HG03521 (cell line): ENCODE data around the gene DNAJC1.
"Not testable (repeated sequence)": the region's sequence is repeated elsewhere in the genome, so short reads cannot be mapped to it uniquely, and the experiment has no call there.

Experiments
- ATAC-seq: cut with Tn5 transposase; IDR thresholded peaks from one replicate; pipeline ENCODE4 v1.9.1; 2021; ENCODE audit warnings: mild to moderate bottlenecking, moderate library complexity; ENCODE audit not compliant: unreplicated experiment

The DNAJC1 gene

DNA sequence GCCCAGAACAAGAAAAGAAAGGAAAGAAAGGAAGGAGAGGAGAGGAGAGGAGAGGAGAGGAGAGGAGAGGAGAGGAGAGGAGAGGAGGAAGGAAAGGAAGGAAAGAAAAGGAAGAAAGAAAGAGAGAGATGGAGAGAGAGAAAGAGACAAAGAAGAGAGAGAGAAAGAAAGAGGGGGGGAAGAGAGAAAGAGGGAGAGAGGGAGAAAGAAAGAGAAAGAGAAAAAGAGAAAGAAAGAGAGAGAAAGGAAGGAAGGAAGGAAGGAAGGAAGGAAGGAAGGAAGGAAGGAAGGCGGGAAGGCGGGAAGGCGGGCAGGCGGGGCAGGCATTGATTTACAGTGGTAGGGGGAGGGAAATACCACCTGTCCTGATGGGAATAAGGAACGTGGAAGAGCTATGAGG, 92.7 kb downstream of the DNAJC1 start:
- no peak for ATAC-seq

DNA sequence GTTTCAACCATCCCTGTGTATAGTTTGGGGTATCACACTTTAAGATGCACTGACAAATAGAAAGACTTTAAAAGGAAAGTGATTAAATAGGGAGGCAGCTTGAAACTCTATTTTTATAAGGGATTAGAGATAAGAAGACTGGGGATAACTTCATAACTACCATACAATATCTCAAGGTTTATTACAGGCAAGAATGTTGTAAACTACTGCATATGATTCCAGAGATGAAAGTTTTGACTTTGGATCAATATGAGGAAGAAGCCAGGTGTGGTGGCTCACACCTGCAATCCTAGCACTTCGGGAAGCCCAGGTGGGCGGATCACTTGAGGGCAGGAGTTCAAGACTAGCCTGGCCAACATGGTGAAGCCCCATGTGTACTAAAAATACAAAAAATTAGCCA, 96.1 kb downstream of the DNAJC1 start:
- no peak for ATAC-seq

DNA sequence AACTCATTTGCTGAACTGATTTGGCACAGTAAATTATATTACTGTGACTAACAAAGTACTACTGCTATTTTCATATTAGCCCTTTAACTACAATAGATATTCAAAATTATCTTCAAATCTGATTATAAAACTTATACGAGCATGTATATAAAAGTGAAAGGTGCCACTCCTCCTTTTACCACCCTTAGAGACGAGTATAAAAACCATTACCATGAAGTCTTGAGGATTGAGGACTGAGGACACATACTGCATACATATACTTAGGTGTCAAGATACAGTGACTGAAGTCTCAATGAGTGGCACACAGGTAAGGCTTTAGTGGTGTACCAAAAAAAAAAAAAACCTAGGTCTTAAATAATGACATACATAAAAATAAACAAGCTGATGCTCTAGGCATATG, 98.6 kb downstream of the DNAJC1 start:
- ATAC-seq, result no peak

DNA sequence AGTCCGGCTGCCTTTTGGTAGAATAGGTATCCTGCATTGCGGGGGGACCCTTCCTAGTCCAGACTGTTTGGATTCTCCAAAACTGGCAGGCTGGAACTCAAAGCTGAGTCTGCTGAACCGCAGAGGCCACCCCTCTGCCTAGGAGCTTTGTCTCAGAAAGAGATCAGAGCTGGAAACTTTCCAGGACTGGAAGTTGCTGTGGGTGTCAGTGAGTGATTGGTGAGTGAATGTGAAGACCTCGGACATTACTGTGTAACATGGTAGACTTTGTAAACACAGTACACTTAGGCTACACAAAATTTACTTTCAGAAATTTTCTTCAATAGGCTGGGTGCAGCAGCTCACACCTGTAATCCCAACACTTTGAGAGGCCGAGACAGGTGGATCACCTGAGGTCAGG, 103.8 kb downstream of the DNAJC1 start:
- ATAC-seq, result no peak

DNA sequence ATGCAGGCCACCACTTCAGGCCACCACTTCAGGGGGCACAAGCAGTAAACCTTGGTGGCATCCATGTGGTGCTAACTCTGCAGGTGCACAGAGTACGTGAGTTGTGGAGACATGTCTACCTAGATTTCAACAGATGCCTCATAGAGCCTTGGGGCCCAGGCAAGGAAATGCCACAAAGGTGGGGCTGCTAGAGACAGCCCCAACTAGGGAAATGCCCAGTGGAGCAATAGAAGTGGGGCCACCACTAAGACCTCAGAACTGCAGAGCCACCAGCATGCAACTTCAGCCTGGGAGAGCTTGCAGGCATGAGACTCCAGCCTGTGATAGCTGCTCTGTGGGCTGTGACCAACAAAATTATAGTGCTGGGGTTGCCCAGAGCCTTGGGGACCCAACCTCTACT, 107.6 kb downstream of the DNAJC1 start:
- no peak for ATAC-seq

DNA sequence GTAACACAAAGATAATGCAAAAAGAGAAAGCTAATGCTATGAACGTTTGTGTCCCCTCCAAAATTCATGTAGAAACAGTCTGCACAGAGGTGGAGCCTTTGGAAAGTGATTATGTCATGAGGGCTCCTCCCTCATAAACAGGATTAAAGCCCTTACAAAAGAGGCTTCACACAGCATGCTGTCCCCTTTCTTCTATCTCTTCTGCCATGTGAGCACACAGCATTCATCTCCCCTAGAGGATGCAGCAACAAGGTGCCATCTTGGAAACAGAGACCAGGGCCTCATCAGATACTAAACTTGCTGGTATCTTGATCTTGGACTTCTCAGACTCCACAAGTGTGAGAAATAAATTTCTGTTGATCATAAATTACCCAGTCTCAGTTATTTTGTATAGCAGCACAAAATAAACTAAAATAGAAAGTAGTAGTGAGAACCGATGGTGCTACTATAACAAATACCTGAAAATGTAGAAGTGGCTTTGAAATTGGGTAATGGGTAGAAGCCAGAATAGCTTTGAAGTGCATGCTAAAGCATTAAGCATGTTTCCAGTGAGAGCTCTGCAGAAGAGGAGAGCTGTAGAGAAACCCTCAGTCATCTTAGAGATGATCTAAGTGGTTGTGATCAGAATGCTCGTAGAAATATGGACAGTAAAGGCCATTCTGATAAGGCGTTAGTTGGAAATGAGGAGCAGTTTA, 108.7 kb downstream of the DNAJC1 start:
- no peak for ATAC-seq

DNA sequence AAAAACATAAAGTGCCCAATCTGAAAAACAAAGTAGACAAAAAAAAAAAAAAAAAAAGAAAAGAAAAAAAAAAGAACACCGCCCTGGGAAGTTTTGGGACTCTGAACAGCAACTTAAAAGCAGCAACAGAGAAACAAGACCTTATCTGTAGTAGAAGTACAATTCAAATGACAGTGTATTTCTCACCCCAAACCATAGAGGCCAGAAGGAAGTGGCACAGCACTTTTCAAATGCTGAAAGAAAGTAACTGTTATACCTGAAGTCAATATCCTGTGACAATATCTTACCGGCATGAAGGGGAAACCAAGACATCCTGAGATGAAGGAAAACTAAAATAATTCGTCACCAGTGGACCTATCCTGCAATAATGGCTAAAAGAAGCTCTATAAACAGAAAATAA, 112.1 kb downstream of the DNAJC1 start:
- ATAC-seq, result no peak

DNA sequence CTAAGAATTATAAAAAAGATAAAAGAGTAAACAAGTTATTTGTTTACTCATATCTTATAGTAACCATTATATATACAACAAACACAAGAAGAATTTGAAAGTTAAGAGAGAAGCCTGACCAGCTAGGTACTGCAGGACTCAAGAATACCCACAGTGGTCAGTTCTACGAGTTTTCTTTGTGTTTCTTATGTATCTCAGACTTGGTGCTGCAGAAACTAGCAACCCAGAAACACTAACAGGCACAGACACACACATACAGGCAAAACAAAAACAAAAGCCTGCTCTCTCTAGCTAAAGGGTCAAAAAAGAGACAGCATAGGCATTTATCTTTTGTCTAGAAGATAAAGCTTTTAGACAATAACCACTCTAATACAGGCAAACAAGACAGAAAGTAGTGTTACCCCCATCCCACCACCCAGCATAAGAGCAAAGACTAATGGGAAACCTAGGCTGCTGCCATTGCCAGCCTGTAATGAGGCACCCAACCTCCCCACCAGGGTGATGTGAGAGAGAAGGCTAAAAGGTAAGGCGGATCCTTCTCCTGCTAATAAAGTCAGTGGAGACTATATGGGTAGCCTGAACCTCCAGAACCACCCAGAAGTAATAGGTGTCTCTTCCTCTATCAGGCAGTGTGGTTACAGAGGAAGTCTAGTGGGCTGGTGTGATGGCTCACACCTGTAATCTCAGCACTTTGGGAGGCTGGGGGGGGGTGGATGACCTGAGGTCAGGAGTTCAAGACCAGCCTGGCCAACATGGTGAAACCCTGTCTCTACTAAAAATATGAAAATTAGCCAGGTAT, 113.9 kb downstream of the DNAJC1 start:
- ATAC-seq, result no peak

DNA sequence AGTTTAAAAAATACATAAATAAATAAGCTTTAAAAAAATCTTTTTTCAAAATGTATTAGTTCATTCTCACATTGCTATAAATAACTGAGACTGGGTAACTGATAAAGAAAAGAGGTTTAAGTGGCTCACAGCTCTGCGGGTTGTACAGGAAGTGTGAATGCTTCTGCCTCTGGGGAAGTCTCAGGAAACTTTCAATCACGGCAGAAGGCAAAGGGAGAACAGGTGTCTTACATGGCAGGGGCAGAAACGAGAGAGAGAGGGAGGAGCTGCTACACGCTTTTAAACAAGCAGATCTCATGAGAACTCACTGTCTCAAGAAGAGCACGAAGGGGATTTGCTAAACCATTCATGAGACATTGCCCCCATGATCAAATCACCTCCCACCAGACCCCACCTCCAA, 114.6 kb downstream of the DNAJC1 start:
- peak; percentile 84 for ATAC-seq

DNA sequence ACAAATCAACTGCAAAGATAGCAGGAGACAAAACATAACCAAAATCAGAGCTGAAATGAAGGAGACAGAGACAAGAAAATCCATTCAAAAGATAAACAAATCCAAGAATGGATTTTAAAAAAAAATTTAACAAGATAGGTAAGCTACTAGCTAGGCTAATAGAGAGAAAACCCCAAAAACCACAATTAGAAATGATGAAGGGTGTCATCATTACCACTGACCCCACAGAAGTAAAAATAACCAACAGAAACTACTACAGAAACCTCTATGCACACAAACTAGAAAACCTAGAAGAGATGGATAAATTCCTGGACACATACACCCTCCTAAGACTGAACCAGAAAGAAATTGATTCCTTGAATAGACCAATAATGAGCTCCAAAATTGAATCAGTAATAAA, 117.6 kb downstream of the DNAJC1 start:
- ATAC-seq, result peak; percentile 39

DNA sequence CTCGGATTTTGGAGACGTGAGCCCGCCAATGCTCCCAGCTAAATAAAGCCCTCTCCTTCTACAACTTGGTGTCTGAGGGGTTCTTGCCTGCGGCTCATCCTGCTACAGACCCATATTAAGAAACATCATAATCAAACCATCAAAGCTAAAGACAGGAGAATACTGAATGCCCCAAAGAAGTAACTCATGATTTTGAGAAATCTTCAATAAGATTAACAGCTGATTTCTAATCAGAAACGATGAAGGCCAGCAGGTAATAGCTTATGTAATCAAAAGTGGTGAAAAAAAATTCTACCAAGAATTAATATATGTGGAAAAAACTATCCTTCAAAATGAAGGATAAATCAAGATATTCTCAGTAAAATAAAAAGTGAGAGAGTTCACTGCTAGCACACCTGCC, 130.3 kb downstream of the DNAJC1 start:
- ATAC-seq, result no peak

DNA sequence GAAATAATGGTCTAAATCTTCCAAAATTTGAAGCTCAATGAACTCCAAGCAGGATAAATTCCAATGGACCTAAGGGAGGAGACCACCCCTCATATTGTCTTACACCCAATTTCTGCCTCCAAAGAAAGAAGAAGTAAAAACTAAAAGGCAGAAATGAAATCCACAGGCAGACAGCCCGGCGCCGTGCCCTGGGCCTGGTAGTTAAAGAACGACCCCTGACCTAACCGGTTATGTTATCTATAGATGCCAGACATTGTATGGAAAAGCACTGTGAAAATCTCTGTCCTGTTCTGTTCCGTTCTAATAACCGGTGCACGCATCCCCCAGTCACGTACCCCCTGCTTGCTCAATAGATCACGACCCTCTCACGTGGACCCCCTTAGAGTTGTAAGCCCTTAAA, 130.8 kb downstream of the DNAJC1 start:
- ATAC-seq, result not testable (repeated sequence)

DNA sequence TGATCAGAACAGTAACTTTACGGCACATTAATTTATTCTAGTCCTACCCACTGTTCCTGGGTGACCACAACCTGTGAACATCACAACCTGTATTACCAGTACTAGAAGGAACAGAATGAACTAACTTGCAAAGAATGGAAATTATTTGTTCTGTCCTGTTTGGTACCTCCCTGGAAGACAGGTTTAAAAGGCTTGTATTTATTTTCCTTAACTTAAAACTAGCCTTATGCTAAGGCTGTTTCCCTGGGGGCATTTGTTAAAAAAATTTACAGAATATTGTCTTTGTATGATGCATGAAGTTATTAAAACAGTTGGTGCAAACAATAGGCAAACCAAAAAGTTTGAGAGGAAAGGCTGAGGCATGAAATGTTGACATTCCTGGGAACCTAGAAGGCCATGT, 132.7 kb downstream of the DNAJC1 start:
- no peak for ATAC-seq

DNA sequence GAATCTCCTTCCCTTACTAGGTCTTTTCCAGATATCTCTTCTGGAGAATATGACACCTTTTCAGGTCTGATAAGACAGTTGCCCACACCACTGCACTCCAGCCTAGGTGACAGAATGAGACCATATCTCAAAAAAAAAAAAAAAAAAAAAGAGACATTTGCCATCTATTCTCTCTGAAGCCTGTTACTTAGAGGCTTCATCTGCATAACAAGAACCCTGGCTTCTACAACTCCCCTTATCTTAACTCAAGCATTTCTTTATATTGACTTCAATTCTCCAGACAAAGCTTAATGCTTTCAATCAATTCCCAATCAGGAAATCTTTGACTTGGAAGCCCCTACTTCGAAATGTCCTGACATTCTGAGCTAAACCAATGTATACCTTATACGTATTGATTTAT, 134.4 kb downstream of the DNAJC1 start:
- ATAC-seq, result not testable (repeated sequence)

DNA sequence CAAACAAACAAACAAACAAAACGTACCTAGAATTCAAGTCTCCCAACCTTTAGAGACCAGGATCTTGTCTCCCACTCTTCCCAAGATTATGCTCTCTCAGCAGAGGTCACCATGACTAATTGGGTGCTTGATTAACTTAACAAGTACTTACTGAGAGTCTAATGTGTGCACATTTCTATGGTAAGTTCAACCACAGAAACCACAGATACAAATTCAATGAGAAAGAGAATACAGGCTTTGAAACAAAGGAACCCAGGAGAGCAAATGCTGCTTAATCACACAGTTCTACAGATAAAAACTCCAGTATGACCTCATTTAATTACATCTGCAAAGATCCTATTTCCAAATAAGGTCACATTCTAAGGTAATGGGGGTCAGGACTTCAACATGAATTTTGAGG, 142.8 kb downstream of the DNAJC1 start:
- no peak for ATAC-seq

DNA sequence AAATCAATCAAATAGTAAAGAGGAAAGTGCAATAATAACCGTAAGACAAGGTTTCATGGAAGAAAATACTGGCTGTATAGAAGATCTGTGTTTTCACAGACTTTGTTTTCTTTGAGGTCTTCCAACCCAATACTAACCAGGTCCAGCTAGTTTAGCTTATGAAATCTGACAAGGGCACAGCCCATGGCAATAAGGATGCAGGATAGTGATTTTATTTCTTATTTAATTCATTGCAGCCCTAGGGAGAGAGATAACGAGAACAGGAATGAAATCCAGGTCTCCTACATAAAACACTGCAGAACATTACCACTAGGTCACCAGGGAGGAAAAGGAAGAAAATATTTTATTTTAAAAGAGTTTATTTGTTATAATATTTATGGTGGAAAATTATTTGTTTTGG, 145.1 kb downstream of the DNAJC1 start:
- ATAC-seq, result no peak

DNA sequence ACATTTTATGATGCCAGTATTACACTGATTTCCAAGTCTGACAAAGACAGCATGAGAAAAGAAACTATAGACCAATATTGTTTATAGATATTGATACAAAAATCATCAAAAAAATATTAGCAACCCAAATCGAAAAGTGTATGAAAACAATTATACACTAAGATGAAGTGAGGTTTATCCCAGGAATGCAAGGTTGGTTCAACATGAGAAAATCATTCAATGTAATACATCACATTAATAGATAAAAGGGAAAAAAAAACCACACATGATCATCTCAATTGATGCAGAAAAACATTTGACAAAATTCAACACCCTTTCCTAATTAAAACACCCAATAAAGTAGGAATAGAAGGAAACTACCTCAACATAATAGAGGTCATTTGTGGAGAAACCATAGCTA, 153.9 kb downstream of the DNAJC1 start:
- ATAC-seq, result no peak

DNA sequence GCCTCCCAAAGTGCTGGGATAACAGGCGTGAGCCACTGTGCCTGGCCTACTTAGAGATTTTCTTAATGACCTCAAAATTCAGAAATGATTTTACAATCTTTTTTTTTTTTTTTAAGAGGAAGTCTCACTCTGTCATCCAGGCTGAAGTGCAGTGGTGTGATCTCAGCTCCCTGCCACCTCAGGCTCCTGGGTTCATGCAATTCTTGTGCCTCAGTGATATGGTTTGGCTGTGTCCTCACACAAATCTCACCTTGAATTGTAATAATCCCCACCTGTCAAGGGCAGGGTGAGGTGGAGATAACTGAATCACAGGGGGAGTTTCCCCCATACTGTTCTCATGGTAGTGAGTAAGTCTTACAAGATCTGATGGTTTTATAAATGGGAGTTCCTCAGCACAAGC, 159.9 kb downstream of the DNAJC1 start:
- no peak for ATAC-seq

DNA sequence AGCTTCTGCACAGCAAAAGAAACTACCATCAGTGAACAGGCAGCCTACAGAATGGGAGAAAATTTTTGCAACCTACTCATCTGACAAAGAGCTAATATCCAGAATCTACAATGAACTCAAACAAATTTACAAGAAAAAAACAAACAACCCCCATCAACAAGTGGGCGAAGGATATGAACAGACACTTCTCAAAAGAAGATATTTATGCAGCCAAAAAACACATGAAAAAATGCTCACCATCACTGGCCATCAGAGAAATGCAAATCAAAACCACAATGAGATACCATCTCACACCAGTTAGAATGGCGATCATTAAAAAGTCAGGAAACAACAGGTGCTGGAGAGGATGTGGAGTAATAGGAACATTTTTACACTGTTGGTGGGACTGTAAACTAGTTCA, 162.3 kb downstream of the DNAJC1 start:
- ATAC-seq, result not testable (repeated sequence)

DNA sequence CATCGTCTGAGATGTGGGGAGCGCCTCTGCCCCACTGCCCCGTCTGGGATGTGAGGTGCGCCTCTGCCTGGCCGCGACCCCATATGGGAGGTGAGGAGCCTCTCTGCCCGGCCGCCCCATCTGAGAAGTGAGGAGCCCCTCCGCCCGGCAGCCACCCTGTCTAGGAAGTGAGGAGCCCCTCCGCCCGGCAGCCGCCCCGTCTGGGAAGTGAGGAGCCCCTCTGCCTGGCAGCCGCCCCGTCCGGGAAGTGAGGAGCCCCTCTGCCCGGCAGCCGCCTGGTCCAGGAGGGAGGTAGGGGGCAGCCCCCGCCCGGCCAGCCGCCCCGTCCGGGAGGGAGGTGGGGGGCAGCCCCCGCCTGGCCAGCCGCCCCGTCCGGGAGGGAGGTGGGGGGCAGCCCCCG, 166.0 kb downstream of the DNAJC1 start:
- not testable (repeated sequence) for ATAC-seq

DNA sequence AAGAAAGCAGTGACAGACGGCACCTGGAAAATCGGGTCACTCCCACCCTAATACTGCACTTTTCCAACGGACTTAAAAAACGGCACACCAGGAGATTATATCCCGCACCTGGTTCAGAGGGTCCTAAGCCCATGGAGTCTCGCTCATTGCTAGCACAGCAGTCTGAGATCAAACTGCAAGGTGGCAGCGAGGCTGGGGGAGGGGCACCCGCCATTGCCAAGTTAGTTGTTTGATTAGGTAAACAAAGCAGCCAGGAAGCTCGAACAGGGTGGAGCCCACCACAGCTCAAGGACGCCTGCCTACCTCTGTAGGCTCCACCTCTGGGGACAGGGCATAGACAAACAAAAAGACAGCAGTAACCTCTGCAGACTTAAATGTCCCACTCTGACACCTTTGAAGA, 169.0 kb downstream of the DNAJC1 start:
- ATAC-seq, result not testable (repeated sequence)

DNA sequence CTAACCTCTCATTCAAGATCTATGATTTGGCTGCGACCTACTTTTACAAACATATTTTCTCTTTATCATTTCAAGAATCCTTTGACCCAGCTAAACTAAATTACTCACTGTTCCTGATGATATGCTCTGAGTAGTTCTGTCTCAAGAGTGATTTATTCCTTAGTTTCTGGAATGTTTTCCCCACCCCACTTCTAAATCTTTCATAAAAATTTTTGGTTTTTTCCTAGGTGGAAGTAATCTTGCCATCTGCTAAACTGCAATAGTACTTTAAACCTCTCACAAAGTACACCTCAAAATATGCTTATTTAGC, 170.8 kb downstream of the DNAJC1 start:
- ATAC-seq, result no peak
